Prostate gland (tissue), 2 donors: ENCODE measurements around the gene USP10.

ENCODE experiments used
- CTCF ChIP-seq, 4 experiments: fragments of 200-600 bp in 2 of 4; fragments of 450-650 bp in 2 of 4; sonication (generic) in 2 of 4; IDR thresholded peaks; 1 replicate in 3 of 4; 2 replicates in 1 of 4; pipeline ENCODE4 v1.5.1; 2016 to 2019; ENCODE audit warnings: antibody characterized with exemption in 4 of 4, mild to moderate bottlenecking in 2 of 4, moderate library complexity in 2 of 4
- POLR2A ChIP-seq: fragments of 450-650 bp; IDR thresholded peaks from one replicate; pipeline ENCODE4 v1.6.1; 2016; ENCODE audit warnings: antibody characterized with exemption, mild to moderate bottlenecking
- POLR2AphosphoS5 ChIP-seq: sonication (generic); formaldehyde crosslinking; IDR thresholded peaks from one replicate; pipeline ENCODE4 v1.6.1; 2017; ENCODE audit warnings: antibody characterized with exemption

GRCh38 chr16:84769416-84769815, 69.6 kb downstream of the USP10 start:
- no peak for TF ChIP-seq CTCF (IDR thresholded peaks at IDR 0.05)
- no peak for TF ChIP-seq POLR2AphosphoS5
- no peak for TF ChIP-seq POLR2A
